ENCODE measurements around the gene ARHGEF16. TPM values are rescaled to one million over a fixed set of nuclear protein-coding genes. Genes with fewer than 3 reads are reported as not detected.
A peak's percentile ranks its signal among the peaks of the same experiment; 100 is the strongest.

The ARHGEF16 gene
- total RNA-seq, 1 donor = 0.18 TPM

DNA sequence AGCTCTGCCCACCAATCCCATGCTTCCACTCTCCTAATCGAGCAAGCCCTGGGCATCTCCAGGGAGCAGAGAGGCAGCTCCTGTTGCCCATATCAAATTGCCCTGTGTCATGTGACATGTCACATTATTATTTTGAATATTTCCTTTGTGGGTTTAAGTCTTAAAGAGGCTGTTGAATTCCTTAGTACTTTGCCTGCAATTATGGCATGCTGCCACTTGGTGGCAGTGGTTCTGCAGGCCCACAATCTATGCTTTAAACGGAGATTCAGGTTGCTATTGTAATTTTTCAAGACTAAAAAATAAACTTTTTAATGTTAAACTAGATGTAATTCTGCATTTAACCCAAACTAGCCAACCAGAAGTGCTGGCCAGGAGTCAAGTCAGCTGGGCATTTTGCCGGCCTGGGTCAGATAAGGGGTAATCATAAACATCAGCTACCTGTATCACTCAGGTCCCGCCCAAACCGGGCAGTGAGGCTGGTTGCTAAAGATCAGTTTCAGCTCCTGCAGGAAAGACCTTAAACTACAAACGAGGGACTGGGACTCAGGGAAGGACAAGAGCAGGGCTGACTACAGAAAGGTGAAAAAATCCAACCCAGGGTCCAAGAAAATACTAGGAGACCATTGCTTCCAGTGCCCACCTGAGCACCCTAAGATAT is 37.3 kb upstream of the ARHGEF16 start:
- TF ChIP-seq, protein P1, sequence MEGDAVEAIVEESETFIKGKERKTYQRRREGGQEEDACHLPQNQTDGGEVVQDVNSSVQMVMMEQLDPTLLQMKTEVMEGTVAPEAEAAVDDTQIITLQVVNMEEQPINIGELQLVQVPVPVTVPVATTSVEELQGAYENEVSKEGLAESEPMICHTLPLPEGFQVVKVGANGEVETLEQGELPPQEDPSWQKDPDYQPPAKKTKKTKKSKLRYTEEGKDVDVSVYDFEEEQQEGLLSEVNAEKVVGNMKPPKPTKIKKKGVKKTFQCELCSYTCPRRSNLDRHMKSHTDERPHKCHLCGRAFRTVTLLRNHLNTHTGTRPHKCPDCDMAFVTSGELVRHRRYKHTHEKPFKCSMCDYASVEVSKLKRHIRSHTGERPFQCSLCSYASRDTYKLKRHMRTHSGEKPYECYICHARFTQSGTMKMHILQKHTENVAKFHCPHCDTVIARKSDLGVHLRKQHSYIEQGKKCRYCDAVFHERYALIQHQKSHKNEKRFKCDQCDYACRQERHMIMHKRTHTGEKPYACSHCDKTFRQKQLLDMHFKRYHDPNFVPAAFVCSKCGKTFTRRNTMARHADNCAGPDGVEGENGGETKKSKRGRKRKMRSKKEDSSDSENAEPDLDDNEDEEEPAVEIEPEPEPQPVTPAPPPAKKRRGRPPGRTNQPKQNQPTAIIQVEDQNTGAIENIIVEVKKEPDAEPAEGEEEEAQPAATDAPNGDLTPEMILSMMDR (IDR thresholded peaks at IDR 0.05; ENCODE audit: insufficient read depth, low read length) = peak; percentile 38
- DNase-seq (ENCODE audit: low read depth) = no peak
- H3K4me3 ChIP-seq (ENCODE audit: low read depth, low read length) = no peak overlapping the region

- TF ChIP-seq, protein P1 (IDR thresholded peaks at IDR 0.05; ENCODE audit: insufficient read depth, low read length) = no peak
- no peak overlapping the region for H3K4me3 ChIP-seq (ENCODE audit: low read depth, low read length)
- DNase-seq (ENCODE audit: low read depth) = no peak
These were observed 36.5 kb upstream of the ARHGEF16 start for GRCh38 chr1:3417934-3418333.

- TF ChIP-seq, protein P1 (IDR thresholded peaks at IDR 0.05; ENCODE audit: insufficient read depth, low read length) = no peak
- DNase-seq (ENCODE audit: low read depth) = no peak
- no peak overlapping the region for H3K4me3 ChIP-seq (ENCODE audit: low read depth, low read length)
These were observed 35.9 kb upstream of the ARHGEF16 start for GRCh38 chr1:3418600-3418999.

DNA sequence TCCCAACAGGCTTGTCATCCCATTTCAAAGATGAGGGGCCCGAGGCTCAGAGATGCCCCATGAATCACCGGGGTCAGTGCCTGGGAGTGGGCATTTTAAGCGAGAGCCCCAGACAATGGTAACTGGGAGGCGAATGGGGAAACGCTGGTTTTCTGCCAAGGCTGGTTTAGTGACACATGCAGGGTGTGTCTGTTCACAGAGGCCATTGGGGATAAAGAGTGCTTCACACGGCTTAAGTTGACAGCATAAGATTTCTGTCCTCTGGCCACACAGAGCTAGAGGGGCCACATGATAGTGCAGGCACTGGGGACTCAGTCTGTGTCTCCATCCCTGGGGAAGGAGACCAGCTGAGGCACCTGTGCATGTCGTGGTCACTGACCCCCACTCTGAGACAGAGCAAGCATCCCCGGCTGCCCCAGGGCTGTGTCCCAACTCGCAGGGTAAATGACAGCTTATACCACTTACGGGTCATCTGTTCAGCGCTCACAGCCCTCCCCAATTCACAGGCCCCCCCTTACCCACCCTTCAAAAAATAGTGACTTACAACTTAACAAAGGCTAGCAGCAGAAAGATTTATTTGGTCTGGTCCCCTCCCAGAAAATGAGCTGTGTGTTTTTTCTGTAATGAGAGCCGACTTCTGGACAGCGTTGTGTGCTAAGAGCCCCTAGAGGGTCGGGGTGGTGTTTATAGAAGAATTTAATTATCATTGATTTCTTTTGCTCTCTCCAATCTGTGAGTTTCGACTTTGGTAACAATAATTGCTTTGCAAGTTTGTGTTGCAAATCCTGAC is 34.9 kb upstream of the ARHGEF16 start:
- no peak overlapping the region for H3K4me3 ChIP-seq (ENCODE audit: low read depth, low read length)
- DNase-seq (ENCODE audit: low read depth) = peak; percentile 53
- TF ChIP-seq, protein P1 (IDR thresholded peaks at IDR 0.05; ENCODE audit: insufficient read depth, low read length) = no peak

DNA sequence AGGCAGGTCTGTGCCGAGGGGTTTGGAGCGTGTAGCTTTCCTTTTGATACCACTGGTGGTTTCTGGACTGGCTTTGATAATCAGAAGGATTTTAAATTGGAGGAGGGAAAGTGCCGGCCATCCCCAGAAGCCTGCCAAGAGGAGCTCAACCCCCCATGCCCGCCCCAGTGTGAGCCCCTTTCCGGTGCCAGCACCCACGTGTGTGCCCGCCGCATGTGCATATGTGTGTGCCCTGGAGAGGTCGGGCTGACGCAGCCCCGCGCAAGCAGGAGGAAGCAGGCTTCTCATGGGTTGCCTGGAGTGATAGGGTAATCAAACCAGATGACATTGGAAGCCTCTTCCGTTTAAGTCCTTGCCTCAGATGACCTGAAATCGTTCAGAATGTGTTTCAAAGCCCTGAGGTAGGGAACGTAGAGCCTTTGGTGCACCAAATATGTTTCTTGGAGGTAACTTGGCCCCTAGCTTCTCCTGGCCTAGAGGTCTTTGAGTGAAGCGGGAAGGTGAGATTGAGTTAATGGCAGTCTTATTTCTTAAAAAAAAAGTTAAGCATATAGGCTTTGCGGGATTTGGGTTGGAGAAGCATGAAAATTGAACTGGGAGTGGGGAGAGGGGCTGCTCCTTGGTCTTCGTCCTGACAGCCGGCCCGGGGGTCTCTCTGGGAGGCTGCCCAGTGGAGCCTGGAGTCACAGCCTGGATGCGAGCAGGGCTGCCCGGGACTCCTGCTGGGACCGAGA is 34.1 kb upstream of the ARHGEF16 start:
- TF ChIP-seq, protein P1 (IDR thresholded peaks at IDR 0.05; ENCODE audit: insufficient read depth, low read length) = no peak
- no peak overlapping the region for H3K4me3 ChIP-seq (ENCODE audit: low read depth, low read length)
- DNase-seq (ENCODE audit: low read depth) = no peak

DNA sequence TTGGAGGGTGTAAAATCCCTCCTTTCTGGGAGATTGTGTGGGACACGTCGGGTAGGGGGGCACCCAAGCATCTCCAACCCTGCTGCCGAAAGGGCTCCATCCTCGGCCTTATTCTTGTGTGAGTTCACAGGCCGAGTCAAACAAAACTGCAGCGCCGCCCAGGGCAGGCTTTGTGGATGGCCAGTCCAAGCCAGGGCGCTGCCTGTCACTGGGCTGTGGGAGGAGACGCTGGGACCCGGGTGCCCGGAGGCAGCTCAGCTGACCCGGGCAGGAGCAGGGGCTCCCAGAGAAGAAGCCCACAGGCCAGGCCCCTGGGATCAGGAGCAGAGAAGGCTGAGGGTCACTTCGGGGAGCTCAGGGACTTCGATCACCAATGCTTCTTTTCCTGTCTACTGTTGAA is 31.8 kb upstream of the ARHGEF16 start:
- H3K4me3 ChIP-seq (ENCODE audit: low read depth, low read length) = no peak overlapping the region
- no peak for DNase-seq (ENCODE audit: low read depth)
- TF ChIP-seq, protein P1 (IDR thresholded peaks at IDR 0.05; ENCODE audit: insufficient read depth, low read length) = no peak

All from fibroblast of the aortic adventitia (primary cell).